ENCODE results near the gene CCNA1. TPM values are rescaled to one million over a fixed set of nuclear protein-coding genes. Genes with fewer than 3 reads are reported as not detected.

Gene CCNA1
- polyA plus RNA-seq, 1 experiment: not detected

DNA sequence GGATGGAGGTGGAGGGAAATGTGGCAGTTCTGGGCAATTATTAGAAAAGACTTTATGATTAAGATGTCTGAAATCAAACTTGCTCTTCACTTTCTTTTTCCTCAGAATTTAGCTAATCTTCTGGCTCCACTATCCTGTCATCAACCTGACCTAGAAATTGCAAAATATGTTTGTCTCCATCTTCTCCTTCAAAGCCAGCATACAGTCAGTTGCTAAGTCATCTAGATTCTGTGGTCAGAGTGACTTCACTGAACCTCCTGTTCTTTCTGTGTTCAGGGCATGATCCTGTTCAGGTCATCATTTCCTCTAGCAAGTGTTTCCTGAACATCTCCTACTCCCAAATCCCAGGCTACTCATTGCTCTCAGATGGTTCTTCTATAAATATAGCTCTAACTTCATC is 10.8 kb upstream of the CCNA1 start:
- Histone ChIP-seq H3K27me3 (ENCODE audit: control insufficient read depth, insufficient read depth, low read length) (no peaks in the 10 kb centered on the region), H3K27ac (ENCODE audit: low read depth, low read length) (no peak overlapping the region), H3K4me3 (ENCODE audit: low read depth, low read length) (no peak overlapping the region), H3K9me3 (ENCODE audit: control insufficient read depth, insufficient read depth, low read length) (no peaks in the 10 kb centered on the region)
- POLR2A ChIA-PET: no interaction called here
- no peak for TF ChIP-seq CTCF (IDR thresholded peaks at IDR 0.05; ENCODE audit: low read depth, low read length)
- no peak for DNase-seq (ENCODE audit: low read depth, low spot score)
- CTCF ChIA-PET: interaction anchor here (0.6 to 6.7 kb wide), 12 partner anchors 11 to 559 kb away, joined by 3 to 61 read pairs (median 4); no protein-coding TSS in a partner anchor

DNA sequence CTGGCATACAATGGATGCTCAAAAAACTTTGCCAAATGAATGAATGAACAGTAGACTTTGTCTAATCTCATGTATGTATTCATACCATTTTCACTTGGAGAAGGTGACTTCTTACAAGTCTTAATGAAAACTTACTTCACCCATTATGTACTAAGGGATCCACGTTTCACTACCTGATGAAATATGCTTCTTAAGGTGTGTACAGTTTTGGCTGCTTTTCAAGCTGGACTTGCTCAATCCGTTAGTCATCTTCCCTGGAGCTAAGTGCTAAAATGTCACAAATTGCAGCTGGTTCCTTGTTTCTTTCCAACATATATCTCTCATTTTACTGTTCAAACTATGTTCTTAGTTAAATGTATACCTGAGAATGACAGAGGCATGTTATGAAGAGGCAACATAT is 4.2 kb upstream of the CCNA1 start:
- H3K4me3 ChIP-seq (ENCODE audit: low read depth, low read length): no peak overlapping the region
- no peak for DNase-seq (ENCODE audit: low read depth, low spot score)
- H3K27me3 ChIP-seq (ENCODE audit: control insufficient read depth, insufficient read depth, low read length): peaks cover 38% of the 10 kb centered on the region
- H3K27ac ChIP-seq (ENCODE audit: low read depth, low read length): no peak overlapping the region
- ChIA-PET POLR2A (no interaction called here), CTCF (interaction anchor here (1.8 kb wide), 1 partner anchor 8 kb away, joined by 9 read pairs; no protein-coding TSS in a partner anchor)
- H3K9me3 ChIP-seq (ENCODE audit: control insufficient read depth, insufficient read depth, low read length): no peaks in the 10 kb centered on the region; the same call in 1 of the 2 replicates
- TF ChIP-seq CTCF (IDR thresholded peaks at IDR 0.05; ENCODE audit: low read depth, low read length): no peak

- CTCF ChIA-PET: interaction anchor here (0.7 kb wide), 1 partner anchor 14 kb away, joined by 3 read pairs; no protein-coding TSS in a partner anchor
These were observed 1.8 kb upstream of the CCNA1 start for GRCh38 chr13:36430247-36431203.

DNA sequence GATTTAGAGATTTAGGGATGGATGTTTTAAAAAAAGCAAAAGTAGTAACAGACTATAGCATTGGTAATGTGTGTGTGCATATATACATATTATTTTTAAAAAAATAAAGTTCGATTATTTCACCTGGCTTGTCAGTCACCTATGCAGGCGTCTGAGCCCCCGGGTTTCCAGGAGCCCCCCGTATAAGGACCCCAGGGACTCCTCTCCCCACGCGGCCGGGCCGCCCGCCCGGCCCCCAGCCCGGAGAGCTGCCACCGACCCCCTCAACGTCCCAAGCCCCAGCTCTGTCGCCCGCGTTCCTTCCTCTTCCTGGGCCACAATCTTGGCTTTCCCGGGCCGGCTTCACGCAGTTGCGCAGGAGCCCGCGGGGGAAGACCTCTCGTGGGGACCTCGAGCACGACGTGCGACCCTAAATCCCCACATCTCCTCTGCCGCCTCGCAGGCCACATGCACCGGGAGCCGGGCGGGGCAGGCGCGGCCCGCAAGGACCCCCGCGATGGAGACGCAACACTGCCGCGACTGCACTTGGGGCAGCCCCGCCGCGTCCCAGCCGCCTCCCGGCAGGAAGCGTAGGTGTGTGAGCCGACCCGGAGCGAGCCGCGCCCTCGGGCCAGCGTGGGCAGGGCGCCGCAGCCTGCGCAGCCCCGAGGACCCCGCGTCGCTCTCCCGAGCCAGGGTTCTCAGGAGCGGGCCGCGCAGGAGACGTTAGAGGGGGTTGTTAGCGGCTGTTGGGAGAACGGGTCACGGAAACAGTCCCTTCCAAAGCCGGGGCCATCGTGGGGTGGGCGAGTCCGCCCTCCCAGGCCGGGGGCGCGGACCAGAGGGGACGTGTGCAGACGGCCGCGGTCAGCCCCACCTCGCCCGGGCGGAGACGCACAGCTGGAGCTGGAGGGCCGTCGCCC is 840 bp upstream of the CCNA1 start:
- H3K9me3 ChIP-seq (ENCODE audit: control insufficient read depth, insufficient read depth, low read length): no peaks in the 10 kb centered on the region; the same call in 1 of the 2 replicates
- no peak for DNase-seq (ENCODE audit: low read depth, low spot score)
- CTCF ChIA-PET: no interaction called here

More at GRCh38 chr13:36430247-36431203, 1.8 kb upstream of the CCNA1 start:
- DNase-seq (ENCODE audit: low read depth, low spot score): no peak
- H3K9me3 ChIP-seq (ENCODE audit: control insufficient read depth, insufficient read depth, low read length): no peaks in the 10 kb centered on the region; the same call in 1 of the 2 replicates
- POLR2A ChIA-PET: interaction anchor here (0.6 kb wide), 1 partner anchor 23 kb away, joined by 3 read pairs; no protein-coding TSS in a partner anchor
- TF ChIP-seq CTCF (IDR thresholded peaks at IDR 0.05; ENCODE audit: low read depth, low read length): no peak
- no peak overlapping the region for H3K4me3 ChIP-seq (ENCODE audit: low read depth, low read length)
- no peak overlapping the region for H3K27ac ChIP-seq (ENCODE audit: low read depth, low read length)
- H3K27me3 ChIP-seq (ENCODE audit: control insufficient read depth, insufficient read depth, low read length): peaks cover 39% of the 10 kb centered on the region

More for the DNA sequence above, 840 bp upstream of the CCNA1 start:
- H3K4me3 ChIP-seq (ENCODE audit: low read depth, low read length): peak overlapping the region; percentile 41
- no peak for TF ChIP-seq CTCF (IDR thresholded peaks at IDR 0.05; ENCODE audit: low read depth, low read length)
- POLR2A ChIA-PET: no interaction called here
- peaks cover 39% of the 10 kb centered on the region for H3K27me3 ChIP-seq (ENCODE audit: control insufficient read depth, insufficient read depth, low read length)
- no peak overlapping the region for H3K27ac ChIP-seq (ENCODE audit: low read depth, low read length)

All from AG04450 (cell line).